Testis (tissue), 3 donors: Measurements from ENCODE around the gene SKA2. TPM values are rescaled to one million over a fixed set of nuclear protein-coding genes. Genes with fewer than 3 reads are reported as not detected.

Experiments used
- microRNA counts, 2 donors: library from miRNA; unstranded; fragments of <30 nt; microRNA quantifications; one replicate each; lab custom pipeline; 2016
- microRNA-seq, 2 donors: library from miRNA; unstranded; fragments of <30 nt; microRNA quantifications; one replicate each; pipeline ENCODE4, GENCODE V29; 2016; ENCODE audit warnings: borderline number of aligned reads in 2 of 2, borderline replicate concordance in 1 of 2
- polyA plus RNA-seq: library from polyadenylated mRNA; stranded (reverse); fragments of 350-450 nt; fragmentation: Illumina TruSeq; extraction: RNeasy Lipid Tissue Mini Kit (QIAGEN cat#74804); gene quantifications from one replicate; pipeline ENCODE4 v1.2.3, GENCODE V29; 2014; ENCODE audit warnings: low read depth, low replicate concordance; ENCODE audit not compliant: insufficient read depth
- small RNA-seq, 2 donors: library from RNA; depleted of rRNA; stranded (forward); fragments of <200 nt; gene quantifications; one replicate each; pipeline ENCODE3, GENCODE V24; 2016
- total RNA-seq, 2 donors: library from RNA; depleted of rRNA; stranded (reverse); fragments of >200 nt; gene quantifications; one replicate each; pipeline ENCODE4 v1.2.3, GENCODE V29; 2016

The SKA2 gene
- total and polyA plus RNA-seq, 3 donors from 2014 or later: 28.2 to 51.2 (median 46.6) TPM

MicroRNAs encoded within 50 kb of the gene (microRNA counts, 767-probe panel; counts per million panel counts)
- 0 to 152 counts per million in 2 donors for microRNA hsa-miR-301a-3p (lab: Ali Mortazavi, UCI)
- microRNA hsa-miR-454-3p (lab: Ali Mortazavi, UCI): 0 to 152 counts per million in 2 donors

Small RNA genes within 50 kb of the gene (microRNA-seq; reads per million reads assigned to microRNA genes)
- 24.9 to 32.7 reads per million in 2 donors for gene MIR301A
- gene MIR454: 302 to 374 reads per million in 2 donors

Small RNA genes within 50 kb of the gene (small RNA-seq; reads per million reads assigned to genes)
- gene MIR301A (3.3 to 3.9 reads per million in 2 donors), gene MIR454 (0.66 to 1.4 reads per million in 2 donors), gene RNU2-58P (0 reads per million in 2 donors)

Other genes with a start within 250 kb of the SKA2 start
- 100 to 1,000 TPM in 1 of 2 donors, 10 to 100 TPM in 1; 98.5 to 119 TPM for gene TRIM37, start 48.3 kb downstream of the SKA2 start, total RNA-seq
- 149 TPM for gene TRIM37, start 48.3 kb downstream of the SKA2 start, polyA plus RNA-seq
- gene PRR11, start 560 bp upstream of the SKA2 start, total RNA-seq: 1 to 10 TPM; 5.3 to 6.9 TPM
- 3.9 TPM for gene PRR11, start 560 bp upstream of the SKA2 start, polyA plus RNA-seq
- gene SMG8, start 54.8 kb upstream of the SKA2 start, total RNA-seq: 10 to 100 TPM; 12.4 to 17.2 TPM
- gene SMG8, start 54.8 kb upstream of the SKA2 start, polyA plus RNA-seq: 18.0 TPM
- 10 to 100 TPM in 1 of 2 donors, 1 to 10 TPM in 1; 9.6 to 11.7 TPM for gene GDPD1, start 65.3 kb upstream of the SKA2 start, total RNA-seq
- gene GDPD1, start 65.3 kb upstream of the SKA2 start, polyA plus RNA-seq: 27.7 TPM
- gene YPEL2, start 176.5 kb upstream of the SKA2 start, total RNA-seq: 10 to 100 TPM; 39.8 to 48.3 TPM
- 20.5 TPM for gene YPEL2, start 176.5 kb upstream of the SKA2 start, polyA plus RNA-seq